Nephron progenitor cell (in vitro differentiated cells): ENCODE data around the gene PHYHIPL.
"Not testable (repeated sequence)": the region's sequence is repeated elsewhere in the genome, so short reads cannot be mapped to it uniquely, and the experiment has no call there.

Experiments
- DNase-seq: peaks from one replicate; pipeline ENCODE4 v3.0.0; 2021
- H3K27ac Mint-ChIP-seq: 2 replicates; pipeline ENCODE4 v1.8.0; 2021; ENCODE audit warnings: mild to moderate bottlenecking, moderate library complexity, mixed read lengths
- H3K27me3 Mint-ChIP-seq: 2 replicates; pipeline ENCODE4 v1.8.0; 2021; ENCODE audit warnings: mild to moderate bottlenecking, low read depth, mixed read lengths; ENCODE audit not compliant: poor library complexity
- H3K36me3 Mint-ChIP-seq: 2 replicates; pipeline ENCODE4 v1.8.0; 2021; ENCODE audit warnings: low read depth, mixed read lengths
- H3K4me1 Mint-ChIP-seq: 2 replicates; pipeline ENCODE4 v1.8.0; 2021; ENCODE audit warnings: mixed read lengths
- H3K4me3 Mint-ChIP-seq: 2 replicates; pipeline ENCODE4 v1.8.0; 2021; ENCODE audit warnings: mild to moderate bottlenecking, moderate library complexity, mixed read lengths
- H3K9me3 Mint-ChIP-seq: 2 replicates; pipeline ENCODE4 v1.8.0; 2021; ENCODE audit warnings: mild to moderate bottlenecking, moderate library complexity, mixed read lengths
- TF ChIP-seq, protein P1 (sequence below): fragments of 200-600 bp; sonication (generic); IDR thresholded peaks from 2 replicates; pipeline ENCODE4 v1.5.0; 2021; ENCODE audit warnings: antibody characterized with exemption

PHYHIPL gene

DNA sequence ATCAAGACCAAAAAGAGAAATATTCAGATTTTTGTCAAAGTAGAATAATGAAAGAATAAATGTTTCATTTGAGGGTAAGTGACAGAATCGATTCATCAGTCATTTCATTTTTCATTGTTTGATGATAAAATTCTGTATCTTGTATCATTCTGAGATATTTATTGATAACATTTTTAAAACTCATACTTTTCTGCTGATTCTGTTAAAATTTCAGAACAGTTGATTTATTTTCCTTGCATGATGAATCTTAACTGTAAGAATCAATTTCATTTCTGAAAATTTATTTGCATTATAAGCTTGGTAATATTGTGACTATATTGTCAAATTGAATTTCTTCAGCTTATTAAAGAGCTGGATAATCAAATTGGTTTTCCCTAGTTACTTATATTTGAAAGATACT is 13.9 kb downstream of the PHYHIPL start:
- Mint-ChIP-seq H3K27ac (no peak overlapping the region), H3K4me3 (no peak overlapping the region)
- TF ChIP-seq, protein P1, sequence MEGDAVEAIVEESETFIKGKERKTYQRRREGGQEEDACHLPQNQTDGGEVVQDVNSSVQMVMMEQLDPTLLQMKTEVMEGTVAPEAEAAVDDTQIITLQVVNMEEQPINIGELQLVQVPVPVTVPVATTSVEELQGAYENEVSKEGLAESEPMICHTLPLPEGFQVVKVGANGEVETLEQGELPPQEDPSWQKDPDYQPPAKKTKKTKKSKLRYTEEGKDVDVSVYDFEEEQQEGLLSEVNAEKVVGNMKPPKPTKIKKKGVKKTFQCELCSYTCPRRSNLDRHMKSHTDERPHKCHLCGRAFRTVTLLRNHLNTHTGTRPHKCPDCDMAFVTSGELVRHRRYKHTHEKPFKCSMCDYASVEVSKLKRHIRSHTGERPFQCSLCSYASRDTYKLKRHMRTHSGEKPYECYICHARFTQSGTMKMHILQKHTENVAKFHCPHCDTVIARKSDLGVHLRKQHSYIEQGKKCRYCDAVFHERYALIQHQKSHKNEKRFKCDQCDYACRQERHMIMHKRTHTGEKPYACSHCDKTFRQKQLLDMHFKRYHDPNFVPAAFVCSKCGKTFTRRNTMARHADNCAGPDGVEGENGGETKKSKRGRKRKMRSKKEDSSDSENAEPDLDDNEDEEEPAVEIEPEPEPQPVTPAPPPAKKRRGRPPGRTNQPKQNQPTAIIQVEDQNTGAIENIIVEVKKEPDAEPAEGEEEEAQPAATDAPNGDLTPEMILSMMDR = no peak

DNA sequence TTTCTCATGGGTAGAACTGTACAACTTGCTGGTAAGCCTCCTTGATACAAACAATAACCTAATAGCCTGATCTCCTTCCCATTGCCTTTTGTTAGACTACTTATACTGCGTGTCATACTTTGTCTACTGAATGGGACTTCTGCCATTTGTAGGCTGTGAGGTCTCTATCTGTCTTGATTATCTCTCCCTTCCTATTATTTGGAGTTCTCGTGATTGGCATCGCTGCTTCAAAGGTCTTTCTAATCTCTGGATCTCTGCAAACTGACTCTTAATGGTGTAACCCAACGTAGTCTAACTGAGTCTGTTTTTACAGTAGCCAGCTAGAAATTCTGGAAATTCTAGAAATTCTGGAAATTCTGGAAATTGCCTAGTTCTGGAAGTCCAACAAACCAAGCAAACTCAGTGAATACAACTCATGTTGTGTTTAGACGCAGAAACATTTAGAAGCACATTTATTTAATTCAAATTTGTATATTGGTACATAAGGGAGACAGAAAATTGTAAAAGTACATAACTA is 29.8 kb downstream of the PHYHIPL start:
- Mint-ChIP-seq H3K4me3 (no peak overlapping the region), H3K27ac (no peak overlapping the region), H3K36me3 (no peaks in the 10 kb centered on the region), H3K27me3 (no peaks in the 10 kb centered on the region), H3K4me1 (no peaks in the 10 kb centered on the region), H3K9me3 (peaks cover 18% of the 10 kb centered on the region)
- TF ChIP-seq, protein P1 = no peak
- DNase-seq = no peak

More for the DNA sequence above, 13.9 kb downstream of the PHYHIPL start:
- H3K9me3 Mint-ChIP-seq = peaks cover 15% of the 10 kb centered on the region
- H3K4me1 Mint-ChIP-seq = no peaks in the 10 kb centered on the region
- H3K27me3 Mint-ChIP-seq = peaks cover 7% of the 10 kb centered on the region
- no peak for DNase-seq
- H3K36me3 Mint-ChIP-seq = no peaks in the 10 kb centered on the region

DNA sequence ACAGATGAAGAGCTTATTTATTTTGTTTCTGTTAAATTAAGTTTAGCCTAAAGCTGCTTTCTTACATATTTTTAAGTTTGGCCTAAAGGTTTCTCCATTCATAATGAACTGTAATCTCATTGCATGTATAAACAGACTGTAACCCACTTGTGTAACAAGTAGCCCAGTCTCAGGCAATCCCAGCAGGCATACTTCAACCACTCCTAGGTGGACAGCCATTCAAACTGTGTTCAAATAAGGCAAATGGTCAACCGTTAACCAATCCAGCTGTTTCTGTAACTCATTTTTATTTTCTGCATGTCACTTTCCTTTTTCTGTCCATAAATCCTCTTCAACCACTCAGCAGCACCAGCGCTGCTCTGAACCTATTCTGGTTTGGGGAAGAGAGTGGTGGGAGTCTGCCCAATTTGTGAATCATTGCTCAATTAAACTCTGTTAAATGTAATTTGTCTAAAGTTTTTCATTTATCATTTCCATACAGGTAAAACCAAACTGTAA is 35.9 kb downstream of the PHYHIPL start:
- peaks cover 3% of the 10 kb centered on the region for H3K27me3 Mint-ChIP-seq
- H3K4me1 Mint-ChIP-seq = no peaks in the 10 kb centered on the region
- no peak overlapping the region for H3K4me3 Mint-ChIP-seq
- DNase-seq = no peak
- TF ChIP-seq, protein P1 = no peak
- no peaks in the 10 kb centered on the region for H3K36me3 Mint-ChIP-seq
- peaks cover 18% of the 10 kb centered on the region for H3K9me3 Mint-ChIP-seq
- no peak overlapping the region for H3K27ac Mint-ChIP-seq

DNA sequence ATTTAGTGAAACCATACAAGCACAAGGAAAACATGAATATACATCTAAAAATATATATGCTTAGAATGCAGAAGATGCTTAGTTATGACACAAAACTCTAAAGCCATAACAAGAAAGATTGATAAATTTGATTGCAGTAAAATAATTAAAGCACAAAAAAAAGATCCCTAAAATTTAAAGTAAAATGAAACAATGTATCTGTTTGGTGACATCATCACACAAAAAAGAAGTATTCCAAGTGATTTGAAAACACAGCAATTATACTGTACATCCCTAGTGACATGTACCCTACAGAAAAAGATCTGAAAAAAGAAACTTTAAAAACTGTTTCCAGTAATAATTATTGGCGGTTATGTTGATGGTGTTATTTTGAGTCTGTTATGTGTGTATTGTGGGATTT is 37.7 kb downstream of the PHYHIPL start:
- TF ChIP-seq, protein P1 = no peak
- H3K4me1 Mint-ChIP-seq = no peaks in the 10 kb centered on the region
- H3K4me3 Mint-ChIP-seq = no peak overlapping the region
- no peaks in the 10 kb centered on the region for H3K36me3 Mint-ChIP-seq
- peaks cover 8% of the 10 kb centered on the region for H3K9me3 Mint-ChIP-seq
- DNase-seq = no peak
- peaks cover 3% of the 10 kb centered on the region for H3K27me3 Mint-ChIP-seq
- no peak overlapping the region for H3K27ac Mint-ChIP-seq

DNA sequence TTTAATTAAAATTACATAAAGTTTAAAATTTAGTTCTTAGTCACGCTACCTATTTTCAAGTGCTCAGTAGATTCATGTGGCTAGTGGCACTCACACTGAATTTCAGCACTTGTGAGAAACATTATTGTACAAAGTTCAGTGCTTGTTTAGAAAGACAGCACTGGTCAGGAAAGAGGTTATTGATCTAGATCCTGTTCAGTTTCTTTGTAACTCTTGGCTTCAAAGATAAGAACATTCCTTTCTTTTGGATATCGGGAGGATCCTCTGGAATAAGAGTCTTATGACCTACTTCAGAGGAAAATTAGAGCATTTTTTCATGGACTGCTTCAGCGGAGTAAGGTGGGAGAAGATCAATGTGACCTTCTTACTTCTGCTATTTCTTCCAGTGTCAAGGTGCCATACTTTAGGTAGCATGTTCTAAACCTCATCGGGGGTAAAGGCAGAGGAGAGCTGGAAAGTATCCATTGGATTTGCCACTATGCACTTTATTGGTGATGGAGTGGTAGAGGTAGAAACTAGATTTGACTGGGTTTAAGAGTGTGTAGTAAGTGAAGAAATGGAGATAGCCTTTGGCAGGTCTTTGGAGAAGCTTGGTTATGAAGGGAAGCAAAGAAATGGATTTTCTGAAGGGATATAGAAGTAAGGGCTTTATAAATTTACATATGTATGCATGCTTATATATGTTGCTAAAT is 39.9 kb downstream of the PHYHIPL start:
- Mint-ChIP-seq H3K27me3 (peaks cover 3% of the 10 kb centered on the region), H3K9me3 (no peaks in the 10 kb centered on the region), H3K36me3 (no peaks in the 10 kb centered on the region), H3K4me1 (no peaks in the 10 kb centered on the region), H3K4me3 (no peak overlapping the region), H3K27ac (no peak overlapping the region)
- TF ChIP-seq, protein P1 = no peak
- DNase-seq = no peak

DNA sequence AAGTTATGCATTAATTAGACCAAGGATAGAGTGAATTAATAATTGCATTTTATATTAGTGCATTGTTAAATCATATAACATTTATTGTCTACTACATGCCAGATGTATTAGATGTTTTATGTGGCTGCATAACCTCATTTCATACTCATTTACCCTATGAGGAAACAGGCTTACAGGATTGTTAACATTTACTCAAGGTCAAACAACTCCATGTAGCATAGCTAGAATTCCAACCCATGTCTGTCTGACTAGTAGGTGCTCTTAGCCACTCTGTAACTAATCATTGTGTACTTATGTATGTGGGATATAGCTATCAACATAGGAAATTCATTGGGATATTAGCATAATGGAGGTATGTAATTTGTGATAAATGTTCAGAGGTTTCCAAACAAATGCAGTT is 46.3 kb downstream of the PHYHIPL start:
- Mint-ChIP-seq H3K27ac (no peak overlapping the region), H3K36me3 (no peaks in the 10 kb centered on the region), H3K27me3 (no peaks in the 10 kb centered on the region), H3K9me3 (no peaks in the 10 kb centered on the region), H3K4me1 (no peaks in the 10 kb centered on the region), H3K4me3 (no peak overlapping the region)
- no peak for DNase-seq
- TF ChIP-seq, protein P1 = no peak

DNA sequence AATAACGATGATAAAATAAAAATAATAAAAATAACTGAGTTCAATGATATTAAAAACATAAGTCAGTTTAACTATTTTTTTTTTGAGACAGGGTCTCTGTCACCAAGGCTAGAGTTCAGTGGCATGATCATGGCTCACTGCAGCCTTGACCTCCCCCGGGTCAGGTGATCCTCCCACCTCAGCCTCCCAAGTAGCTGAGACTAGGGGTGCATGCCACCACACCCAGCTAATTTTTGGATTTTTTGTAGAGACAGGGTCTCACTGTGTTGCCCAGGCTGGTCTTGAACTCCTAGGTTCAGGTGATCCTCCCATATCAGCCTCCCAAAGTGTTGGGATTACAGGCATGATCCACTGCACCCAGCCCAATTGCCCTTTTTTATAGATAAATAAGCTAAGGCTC is 47.2 kb downstream of the PHYHIPL start:
- not testable (repeated sequence) for H3K27ac Mint-ChIP-seq, H3K36me3 Mint-ChIP-seq, H3K4me1 Mint-ChIP-seq, H3K27me3 Mint-ChIP-seq, H3K4me3 Mint-ChIP-seq, H3K9me3 Mint-ChIP-seq, DNase-seq
